GF-D8 (cell line): ENCODE data around the gene MAP3K12.
"Not testable (repeated sequence)": the region's sequence is repeated elsewhere in the genome, so short reads cannot be mapped to it uniquely, and the experiment has no call there.

Experiments
- DNase-seq: peaks from one replicate; lab custom pipeline; 2025; lab: John Stamatoyannopoulos, UW

Gene MAP3K12

DNA sequence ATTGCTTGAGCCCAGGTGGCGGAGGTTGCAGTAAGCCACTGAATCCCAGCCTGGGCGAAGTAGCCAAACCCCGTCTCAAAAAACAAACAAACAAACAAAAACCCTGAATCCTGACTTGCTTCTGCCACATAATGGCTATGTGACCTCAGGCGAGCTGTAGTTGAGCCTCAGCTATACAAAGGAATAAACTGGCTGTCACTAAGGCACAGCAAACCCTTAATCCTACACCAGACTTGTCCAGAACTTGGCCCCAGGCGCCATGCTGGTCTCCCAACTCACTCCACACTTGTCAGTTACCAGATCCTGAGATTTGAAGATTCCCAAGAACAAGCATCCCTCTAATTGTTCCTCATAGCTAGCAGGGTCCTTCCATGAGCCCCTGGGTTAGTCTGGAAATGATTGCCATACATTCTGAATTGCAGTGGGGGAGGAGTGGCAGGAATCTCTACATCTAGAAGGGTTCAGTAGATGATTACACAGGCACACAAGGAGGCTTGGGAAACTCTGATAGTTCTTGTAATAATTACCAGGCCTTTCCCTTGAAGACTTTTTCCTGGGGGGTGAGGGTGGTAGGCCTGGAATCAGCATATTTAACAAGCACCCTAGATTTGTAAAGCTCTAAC, 9.9 kb downstream of the MAP3K12 start:
- DNase-seq: no peak

DNA sequence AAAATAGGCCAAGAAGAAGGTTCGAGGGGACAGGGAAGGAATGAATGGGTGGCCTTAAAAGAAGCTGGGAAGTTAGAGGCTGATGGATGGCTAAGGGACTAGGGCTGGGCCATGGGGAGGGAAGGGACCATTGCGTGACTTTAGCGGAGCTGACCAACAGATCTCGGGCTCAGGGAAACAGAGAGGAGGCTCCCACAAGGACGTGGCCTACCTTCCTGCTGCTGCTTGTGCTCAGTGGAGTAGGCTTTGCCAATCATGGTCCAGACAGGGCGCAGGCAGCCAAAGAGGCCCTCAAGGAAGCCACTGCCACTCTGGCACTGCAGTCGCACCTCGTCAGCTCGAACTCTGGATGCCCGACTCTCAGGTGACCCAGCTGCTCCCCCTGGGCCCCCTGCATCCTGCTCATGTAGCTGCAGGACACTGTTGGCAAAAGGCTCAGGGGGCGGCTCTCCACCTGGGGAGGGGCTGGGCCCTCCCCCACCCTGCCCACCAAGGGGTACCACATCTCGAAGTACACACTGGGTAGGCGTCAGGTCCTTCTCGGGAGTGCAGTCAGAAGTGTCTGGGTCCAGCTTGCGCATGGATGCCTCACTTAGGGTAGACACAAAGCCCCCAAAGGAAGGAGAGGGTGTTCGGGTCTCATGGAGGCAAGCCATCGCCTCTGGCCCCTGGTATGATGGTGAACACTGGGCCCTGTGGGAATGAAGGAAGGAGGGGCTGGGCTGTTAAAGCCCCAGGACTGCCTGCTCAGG, 12.3 kb downstream of the MAP3K12 start:
- DNase-seq: no peak

DNA sequence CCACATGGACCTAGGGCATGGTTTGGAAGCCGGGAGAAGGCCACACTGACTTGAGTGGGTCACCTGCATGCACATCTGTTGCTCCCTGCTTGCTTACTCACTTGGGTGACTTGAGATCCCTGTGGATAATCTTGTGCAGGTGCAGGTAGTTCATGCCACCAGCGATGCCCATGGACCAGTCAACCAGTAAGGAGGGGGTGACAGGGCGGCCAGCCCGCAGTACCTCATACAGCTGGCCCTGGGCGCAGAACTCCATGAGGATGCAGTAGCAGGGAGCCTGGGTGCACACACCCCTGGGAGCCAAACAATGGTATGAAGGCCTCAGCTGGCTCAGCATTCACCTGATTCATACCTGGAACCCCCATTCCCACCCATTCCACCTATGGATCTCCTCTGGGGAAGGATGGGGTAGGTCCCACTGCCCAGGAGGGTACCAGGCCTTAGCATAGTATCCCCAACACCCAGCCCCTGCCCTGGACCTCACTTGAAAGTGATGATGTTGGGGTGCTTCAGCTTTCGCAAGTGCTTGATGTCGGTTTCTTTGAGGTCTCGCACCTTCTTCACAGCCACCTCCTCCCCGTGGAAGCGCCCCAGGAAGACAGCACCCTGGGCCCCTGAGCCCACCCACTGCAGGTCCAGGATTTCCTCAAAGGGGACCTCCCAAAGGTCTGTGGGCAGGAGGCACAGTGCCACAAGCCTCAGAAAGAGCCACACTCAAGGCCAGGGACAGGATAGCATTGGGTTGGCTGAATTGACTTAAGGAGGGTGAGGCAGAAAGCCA, 13.1 kb downstream of the MAP3K12 start:
- DNase-seq: no peak

DNA sequence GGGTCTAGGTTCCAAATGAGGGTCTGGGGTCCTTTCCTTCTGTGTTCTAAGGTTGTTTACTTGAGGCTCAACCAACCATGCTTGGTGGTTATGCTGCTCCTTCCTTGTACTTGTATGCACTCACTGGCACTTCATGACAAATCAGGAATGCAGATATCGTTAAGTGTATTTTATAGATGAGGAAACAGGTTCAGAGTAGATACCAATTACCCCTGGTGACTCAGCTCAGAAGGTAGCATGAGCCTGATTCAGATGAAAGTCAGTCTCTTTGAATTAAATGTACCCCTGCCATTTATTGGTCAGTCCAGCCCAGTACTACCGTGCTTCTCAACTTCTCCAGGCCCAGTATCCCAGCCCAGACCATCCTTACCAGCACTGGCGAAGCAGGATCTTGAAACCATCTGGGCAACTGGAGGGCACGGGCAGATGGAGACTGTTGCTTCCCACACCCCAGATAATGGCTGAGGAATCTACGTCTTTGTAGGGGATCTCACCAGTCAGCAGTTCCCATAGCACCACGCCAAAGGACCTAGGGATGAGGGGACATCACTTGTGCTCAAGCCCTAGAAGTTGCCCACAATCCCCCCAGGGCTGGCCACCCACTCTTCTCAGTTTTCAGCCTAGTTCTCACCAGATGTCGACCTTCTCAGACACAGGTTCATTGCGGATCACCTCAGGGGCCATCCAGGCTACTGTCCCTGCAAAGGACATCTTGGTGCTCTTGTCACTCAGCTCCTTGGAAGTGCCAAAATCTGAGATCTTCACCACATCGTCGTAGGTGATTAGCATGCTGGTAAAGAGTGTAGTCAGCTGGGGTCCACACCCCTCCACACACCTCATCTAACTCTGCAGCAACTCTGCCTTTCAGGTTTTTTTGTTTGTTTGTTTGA, 14.3 kb downstream of the MAP3K12 start:
- no peak for DNase-seq

DNA sequence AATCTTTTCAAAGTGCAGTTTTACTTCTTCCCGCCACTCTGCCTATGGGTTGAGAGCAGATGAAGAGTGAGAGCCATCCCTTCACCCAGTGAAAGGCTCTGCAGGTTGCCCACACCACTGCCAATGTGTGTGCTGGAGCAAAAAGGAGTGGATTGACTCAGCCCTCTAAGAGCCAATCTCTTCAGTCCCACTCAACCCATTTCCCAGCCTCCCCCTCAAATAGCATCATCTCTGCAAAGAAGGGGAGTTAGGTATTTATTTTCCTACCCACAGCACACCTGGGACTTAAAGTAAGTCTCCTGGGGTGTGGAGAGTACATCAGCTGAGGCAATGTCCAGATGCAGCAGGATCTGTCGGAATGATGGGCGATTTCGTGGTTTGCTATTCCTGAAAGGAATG, 15.3 kb downstream of the MAP3K12 start:
- DNase-seq: no peak

DNA sequence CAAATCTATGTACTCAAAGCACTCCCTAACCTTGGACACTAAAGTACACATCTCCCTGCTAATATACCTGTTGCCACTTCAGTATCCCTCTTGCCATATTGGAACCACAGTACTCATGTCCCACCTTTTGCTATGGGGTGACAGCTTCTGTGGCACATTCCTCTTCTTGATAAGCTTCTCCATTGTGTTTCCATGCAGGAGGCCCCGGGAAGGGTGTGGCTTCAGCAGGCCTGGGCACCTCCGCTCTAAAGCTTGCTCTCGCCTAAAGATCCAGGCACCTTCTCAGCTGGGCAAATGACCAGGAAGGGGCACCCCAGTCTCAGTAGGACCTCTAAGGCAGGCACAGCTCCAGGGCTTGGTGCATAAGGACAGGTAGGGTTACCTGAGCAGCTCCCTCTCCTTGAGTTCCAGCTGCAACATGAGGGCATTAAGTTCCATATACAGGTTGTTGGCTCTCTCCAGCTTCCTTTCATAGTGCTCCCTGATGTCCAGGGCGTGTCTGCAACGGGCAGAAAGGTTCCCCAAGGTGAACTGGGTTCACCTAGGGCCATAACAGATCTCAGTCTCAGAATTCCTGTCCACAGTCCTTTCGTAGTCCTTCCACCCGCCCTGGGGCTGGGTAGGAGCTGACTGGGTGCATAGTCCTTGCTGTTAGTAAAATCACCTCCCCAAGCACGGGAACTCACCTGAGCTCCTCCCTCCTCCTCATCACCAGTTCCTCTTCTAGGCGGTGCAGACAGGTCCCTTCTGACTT, 15.9 kb downstream of the MAP3K12 start:
- no peak for DNase-seq

DNA sequence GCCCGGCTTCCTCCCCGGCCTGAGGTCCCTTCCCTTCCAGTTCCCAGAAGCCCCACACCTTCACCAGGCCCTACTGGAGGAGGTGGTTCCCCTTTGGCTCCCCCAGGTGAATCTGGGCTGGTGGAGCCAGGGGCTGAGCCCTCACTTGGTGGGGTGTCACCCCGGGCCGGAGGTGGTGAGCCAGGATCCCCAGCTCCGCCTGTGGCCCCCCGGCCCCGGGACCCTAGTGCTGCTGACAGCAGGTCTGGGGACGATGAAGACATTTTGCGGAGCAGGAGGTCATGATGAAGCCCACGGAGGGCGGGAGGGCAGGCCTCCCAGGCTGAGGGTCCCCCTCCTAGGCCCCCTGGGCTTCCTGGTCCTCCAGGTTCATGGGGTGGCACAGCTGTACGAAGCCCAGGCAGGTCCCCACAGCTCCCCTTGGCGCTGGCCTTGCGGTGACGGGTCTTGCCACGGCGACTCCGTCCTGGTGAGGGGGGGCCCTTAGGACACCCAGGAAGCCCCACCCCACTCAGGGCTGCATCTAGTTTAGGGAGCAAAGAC, 16.6 kb downstream of the MAP3K12 start:
- DNase-seq: no peak

DNA sequence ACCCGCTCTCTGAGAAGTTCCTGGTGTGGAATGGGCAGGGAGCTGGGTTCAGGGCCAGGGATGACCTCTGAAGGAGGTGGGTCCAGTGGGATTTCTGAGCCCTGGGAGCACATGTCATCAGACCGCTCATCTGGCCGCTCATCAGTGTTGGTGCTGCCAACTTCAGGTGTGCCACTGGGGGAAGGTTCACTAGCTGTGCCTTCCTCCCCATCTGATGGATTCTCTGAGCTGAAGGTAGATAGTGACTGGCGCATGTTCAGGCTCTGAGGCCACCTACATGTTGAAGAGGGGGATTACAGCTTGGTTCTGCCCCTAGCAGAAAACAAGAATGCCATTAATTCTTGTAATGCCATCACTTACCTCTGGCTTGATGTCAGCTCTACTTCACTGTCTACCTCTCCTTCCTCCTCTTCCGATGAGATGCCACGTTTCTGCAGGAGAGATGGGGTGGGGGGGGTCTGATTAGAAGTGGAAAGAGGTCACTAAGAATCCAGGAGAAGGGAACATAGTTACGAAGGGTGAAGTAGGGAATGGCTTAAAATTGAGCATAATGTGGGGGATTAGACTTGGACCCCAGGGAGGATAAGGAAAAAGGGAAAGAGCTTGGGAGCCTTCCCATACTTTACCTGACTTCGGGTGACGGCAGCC, 17.2 kb downstream of the MAP3K12 start:
- DNase-seq: no peak

DNA sequence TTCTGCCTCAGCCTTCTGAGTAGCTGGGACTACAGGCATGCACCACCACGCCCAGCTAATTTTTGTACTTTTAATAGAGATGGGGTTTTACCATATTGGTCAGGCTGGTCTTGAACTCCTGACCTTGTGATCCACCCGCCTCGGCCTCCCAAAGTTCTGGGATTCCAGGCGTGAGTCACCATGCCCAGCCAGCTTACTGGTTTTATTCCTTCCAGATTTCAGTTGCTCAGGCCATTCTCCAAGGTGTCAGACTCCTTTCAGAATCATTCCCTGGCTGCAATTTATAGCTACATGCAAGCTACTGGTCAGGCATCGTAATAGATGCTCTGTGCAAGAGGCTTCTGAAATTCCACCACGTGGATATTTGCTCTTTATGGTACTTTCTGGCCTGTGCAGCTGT, 17.8 kb downstream of the MAP3K12 start:
- not testable (repeated sequence) for DNase-seq

DNA sequence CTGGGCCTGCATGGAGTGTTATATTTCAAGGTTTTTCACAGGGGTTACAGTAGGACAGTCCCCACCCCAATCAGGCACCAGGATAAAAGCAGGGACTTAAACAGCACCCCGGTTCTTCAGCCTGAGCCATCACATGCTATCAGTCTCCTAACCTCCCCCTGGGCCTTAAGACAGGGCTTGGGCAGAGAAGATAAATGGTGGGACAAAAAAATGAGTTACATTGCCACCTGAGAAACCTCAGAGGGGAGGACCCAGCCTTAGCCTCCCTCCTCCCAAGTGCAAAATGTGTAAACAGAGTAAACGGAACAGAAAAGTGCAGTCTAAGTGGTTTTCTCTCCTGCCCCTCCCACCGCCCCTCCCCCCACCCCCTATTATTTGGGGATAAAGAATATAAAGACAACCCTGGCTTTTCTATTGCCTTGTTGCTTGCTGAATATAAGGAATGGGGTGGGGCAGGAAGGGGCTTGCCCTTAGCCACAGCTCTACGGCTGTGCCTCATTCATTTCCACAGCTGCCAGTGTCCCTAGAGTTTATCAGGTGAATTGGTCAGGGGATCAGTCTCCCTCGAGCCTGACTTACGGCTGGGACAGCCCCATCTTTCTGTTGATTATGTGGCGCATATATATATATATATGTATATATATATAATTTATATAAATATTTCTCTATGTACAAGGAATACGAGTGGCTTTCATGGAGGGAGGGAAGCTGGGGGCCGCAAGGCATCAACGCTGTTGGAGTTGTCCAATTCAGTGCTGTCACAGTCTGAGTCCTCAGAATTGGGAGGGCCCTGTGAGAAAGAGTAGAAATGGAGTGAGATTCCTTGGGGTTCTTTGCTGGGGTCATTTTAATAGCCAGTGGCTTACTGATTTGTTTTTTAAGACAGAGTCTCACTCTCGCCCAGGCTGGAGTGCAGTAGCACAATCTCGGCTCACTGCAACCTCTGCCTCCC, 18.5 kb downstream of the MAP3K12 start:
- no peak for DNase-seq

DNA sequence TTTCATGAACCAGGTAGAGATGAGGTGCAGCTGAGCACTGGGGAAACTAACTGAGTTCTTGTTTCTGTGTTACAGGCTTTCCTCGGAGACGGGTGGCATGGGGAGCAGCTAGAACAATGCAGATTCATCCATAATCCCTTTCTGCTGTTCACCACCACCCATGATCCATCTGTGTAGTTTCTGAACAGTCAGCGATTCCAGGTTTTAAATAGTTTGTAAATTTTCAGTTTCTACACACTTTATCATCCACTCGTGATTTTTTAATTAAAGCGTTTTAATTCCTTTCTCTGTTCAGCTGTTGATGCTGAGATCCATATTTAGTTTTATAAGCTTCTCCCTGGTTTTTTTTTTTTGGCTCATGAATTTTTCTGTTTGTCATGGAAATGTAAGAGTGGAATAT, 19.9 kb downstream of the MAP3K12 start:
- no peak for DNase-seq

DNA sequence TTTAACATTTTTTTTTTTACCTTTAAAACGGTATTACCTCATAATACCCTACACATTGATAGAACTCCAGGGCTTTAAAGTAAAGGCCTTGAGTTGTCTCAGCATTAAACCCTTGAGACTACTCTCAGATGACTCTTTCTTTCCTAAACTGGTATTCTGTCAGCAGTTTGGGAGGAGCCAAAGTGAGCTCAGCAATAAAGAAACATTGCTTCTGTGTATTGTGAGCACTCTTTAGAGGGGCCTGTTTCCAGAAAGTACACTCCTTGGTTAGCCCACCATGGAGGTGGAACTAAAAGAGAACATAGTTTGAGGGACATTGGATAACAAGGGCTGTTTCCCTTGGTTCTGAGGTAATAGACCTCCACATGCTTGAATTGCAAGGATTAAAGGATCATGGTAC, 20.4 kb downstream of the MAP3K12 start:
- DNase-seq: no peak

DNA sequence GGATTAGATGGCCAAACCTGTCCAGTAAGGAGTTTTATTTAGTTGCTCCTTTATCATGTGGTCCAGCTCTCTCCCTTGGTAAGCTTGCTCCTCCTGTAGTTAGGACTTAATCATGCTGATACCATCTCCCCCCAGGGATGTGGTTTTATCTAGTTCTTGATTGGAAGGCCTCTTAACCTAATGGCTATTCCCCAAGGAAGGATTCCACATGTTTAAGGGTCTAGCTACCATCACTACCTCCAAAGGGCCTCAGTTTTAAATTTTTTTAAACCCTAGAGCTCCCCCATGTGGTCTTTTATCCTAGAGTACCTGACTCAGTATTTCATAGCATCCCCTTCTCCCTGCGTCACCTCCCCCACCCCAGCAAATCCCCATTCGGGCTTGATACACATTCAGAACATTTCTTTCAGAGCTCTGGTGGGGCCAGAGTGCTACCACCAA, 22.5 kb downstream of the MAP3K12 start:
- no peak for DNase-seq

DNA sequence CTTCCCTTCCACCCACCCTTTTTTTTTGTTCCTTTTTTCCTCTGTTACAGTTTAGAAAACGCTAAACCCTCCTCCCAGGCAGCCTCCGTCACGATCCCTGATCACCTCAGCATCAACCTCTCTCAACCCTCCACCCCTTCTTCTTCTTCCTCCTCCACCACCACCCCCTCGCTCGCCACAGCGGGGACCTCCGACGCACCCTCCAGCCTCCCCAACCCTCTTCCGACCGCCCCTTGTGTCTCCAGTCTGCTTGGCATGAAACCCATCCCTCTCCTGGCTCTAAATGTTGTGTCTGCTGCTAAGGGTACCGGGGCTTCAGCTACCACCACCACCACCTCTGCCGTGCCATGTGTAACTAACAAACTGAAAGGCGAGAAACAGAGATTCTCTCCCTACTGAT, 24.4 kb downstream of the MAP3K12 start:
- DNase-seq: no peak

DNA sequence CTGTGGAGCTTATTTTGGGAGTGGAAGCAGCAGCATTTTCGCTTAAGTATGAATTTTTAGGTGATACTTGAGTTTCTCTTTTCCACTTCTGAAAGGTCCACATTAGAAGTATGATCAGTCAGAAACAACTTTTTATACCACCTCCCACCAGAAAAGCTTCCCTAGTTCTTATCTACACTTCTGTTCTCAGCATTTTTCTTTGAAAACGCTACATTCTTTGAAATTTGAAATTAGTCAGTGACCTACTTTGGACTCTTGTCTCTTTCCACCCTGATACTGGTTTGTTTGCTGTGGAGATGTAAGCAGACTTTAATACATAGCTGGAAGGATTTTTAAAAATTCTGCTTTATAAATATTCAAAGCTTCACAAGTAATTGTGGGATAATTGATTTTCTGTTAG, 25.2 kb downstream of the MAP3K12 start:
- no peak for DNase-seq

DNA sequence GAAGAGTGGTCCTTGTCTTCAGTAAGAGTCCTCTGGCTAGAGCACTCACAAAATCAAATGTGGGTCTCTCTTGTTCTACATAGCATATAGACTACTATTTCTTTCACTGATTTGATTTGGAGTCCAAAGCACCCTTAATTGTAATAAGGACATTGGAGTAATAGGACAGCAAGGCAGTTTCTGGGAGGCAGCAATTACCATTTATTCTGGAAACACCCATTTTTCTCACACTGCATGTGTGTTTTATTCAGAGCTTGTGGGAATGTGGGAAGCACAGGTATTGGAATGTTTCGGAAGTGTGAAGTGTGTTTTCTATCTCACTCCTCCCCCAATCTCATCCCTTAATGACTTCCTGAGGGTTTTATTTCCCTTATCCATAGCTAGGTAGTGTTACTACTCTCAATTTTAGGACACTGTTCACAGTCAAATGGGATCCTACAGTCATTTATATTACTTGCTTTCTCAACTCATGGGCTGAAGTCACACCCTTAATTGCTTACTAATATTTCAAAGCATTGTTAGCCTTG, 27.1 kb downstream of the MAP3K12 start:
- no peak for DNase-seq

DNA sequence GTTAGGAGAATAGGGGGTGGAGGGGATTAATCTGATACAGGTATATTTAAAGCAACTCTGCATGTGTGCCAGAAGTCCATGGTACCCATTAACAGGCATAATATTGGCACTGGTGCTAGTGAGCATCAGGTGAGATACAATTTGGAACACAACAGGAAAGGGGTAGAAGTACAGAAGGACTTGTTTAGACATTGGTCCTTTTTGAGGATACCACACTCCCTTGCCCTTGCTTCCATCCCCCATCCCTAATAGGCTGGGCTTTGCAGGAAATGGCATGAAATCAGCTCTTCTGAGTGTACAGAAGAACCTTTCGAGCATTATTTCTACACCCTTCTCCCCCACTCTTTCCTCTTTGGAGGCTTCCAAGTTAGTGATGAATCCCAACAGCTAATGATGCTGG, 31.0 kb downstream of the MAP3K12 start:
- DNase-seq: no peak

DNA sequence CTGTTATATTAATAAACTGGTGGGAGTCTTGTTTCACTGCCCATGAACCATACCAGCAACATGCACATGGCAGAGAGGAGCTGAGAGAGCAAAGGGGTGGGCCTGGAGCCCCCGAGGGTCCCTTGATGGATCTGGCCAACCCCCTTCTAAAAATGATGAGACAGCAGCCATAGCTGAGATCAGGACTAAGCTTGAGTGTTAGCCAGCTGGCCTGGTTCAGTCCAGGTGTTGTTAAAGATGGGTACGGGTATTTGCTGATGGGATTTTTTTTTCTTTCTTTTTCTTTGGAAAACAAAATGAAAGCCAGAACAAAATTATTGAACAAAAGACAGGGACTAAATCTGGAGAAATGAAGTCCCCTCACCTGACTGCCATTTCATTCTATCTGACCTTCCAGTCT, 31.4 kb downstream of the MAP3K12 start:
- no peak for DNase-seq

DNA sequence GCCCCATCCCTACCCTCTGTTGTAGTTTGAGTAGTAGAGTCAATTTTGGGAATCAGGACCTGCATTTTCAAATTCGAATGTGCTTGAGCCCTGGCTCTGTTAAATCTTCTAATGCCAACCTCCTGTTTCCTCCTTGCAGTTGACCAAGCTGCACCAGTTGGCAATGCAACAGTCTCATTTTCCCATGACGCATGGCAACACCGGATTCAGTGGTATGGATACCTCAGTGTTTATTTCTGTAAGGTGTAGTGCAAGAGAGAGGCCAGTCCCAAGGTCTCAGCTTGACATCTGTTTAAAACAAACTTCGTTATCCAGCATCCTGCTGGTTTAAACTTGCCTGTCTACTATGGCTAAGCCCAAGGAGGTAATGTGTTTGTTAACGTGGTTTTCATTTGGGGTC, 32.2 kb downstream of the MAP3K12 start:
- no peak for DNase-seq
